Activated CD8-positive, alpha-beta T cell treated with anti-CD3 and anti-CD28 coated beads, Interleukin-2, amount 10 ng/mL, durations not matched to agents 7 days and 5 days (primary cell): ENCODE measurements around the gene BTK. TPM values are rescaled to one million over a fixed set of nuclear protein-coding genes. Genes with fewer than 3 reads are reported as not detected.
A peak's percentile ranks its signal among the peaks of the same experiment; 100 is the strongest.

Experiments used
- ATAC-seq: fragments of 150-1000 bp; cut with Tn5 transposase; one replicate; pipeline ENCODE4 v1.10.0; 2021; ENCODE audit warnings: moderate library complexity
- CTCF ChIA-PET: fragments of 350-600 bp; sonication (Branson Sonifier 250); formaldehyde crosslinking; loops from one replicate; lab custom pipeline; 2021; ENCODE audit warnings: antibody characterized with exemption; lab: Charles Lee
- POLR2A ChIA-PET: fragments of 350-600 bp; sonication (Branson Sonifier 250); formaldehyde crosslinking; loops from one replicate; lab custom pipeline; 2021; ENCODE audit warnings: antibody characterized with exemption; lab: Charles Lee
- DNase-seq: peaks from one replicate; pipeline ENCODE4 v3.0.0-alpha.2; 2020
- H3K27ac Mint-ChIP-seq: one replicate; pipeline ENCODE4 v1.8.0; 2021; ENCODE audit warnings: mild to moderate bottlenecking, mixed read lengths
- H3K27me3 Mint-ChIP-seq: one replicate; pipeline ENCODE4 v1.8.0; 2021; ENCODE audit warnings: low read depth, mixed read lengths
- H3K36me3 Mint-ChIP-seq: one replicate; pipeline ENCODE4 v1.8.0; 2021; ENCODE audit warnings: low read depth, mixed read lengths
- H3K4me1 Mint-ChIP-seq: one replicate; pipeline ENCODE4 v1.8.0; 2021; ENCODE audit warnings: low read depth, mixed read lengths
- H3K4me3 Mint-ChIP-seq: one replicate; pipeline ENCODE4 v1.8.0; 2021; ENCODE audit warnings: mild to moderate bottlenecking, mixed read lengths
- H3K9me3 Mint-ChIP-seq: one replicate; pipeline ENCODE4 v1.8.0; 2022; ENCODE audit warnings: mixed read lengths; ENCODE audit not compliant: insufficient read depth
- total RNA-seq, 2 experiments: library from RNA; stranded (reverse); gene quantifications; one replicate each; pipeline ENCODE4 v1.2.3, GENCODE V29; 2021

Gene BTK
- total RNA-seq, 2 experiments from 2014 or later = 0.23 TPM; not detected in 1

- Mint-ChIP-seq H3K27me3 (no peaks in the 10 kb centered on the region), H3K9me3 (no peaks in the 10 kb centered on the region), H3K4me3 (peak overlapping the region; percentile 55), H3K4me1 (peaks cover 35% of the 10 kb centered on the region), H3K27ac (peak overlapping the region; percentile 60), H3K36me3 (peaks cover 25% of the 10 kb centered on the region)
- POLR2A ChIA-PET = no interaction called here
- DNase-seq (no peak), ATAC-seq (no peak)
- CTCF ChIA-PET = no interaction called here
Observed at GRCh38 chrX:101410461-101410860, 24.5 kb upstream of the BTK start.

GRCh38 chrX:101409043-101409442 lies 23.1 kb upstream of the BTK start:
- peaks cover 26% of the 10 kb centered on the region for H3K36me3 Mint-ChIP-seq
- H3K4me1 Mint-ChIP-seq = peaks cover 32% of the 10 kb centered on the region
- no peak for DNase-seq
- no peak for ATAC-seq
- peak overlapping the region; percentile 91 for H3K4me3 Mint-ChIP-seq
- H3K27me3 Mint-ChIP-seq = no peaks in the 10 kb centered on the region
- H3K9me3 Mint-ChIP-seq = no peaks in the 10 kb centered on the region
- H3K27ac Mint-ChIP-seq = peak overlapping the region; percentile 66
- CTCF ChIA-PET = no interaction called here
- POLR2A ChIA-PET = no interaction called here

- Mint-ChIP-seq H3K36me3 (peaks cover 29% of the 10 kb centered on the region), H3K4me1 (peaks cover 34% of the 10 kb centered on the region), H3K9me3 (no peaks in the 10 kb centered on the region), H3K27me3 (no peaks in the 10 kb centered on the region), H3K4me3 (peak overlapping the region; percentile 91), H3K27ac (peak overlapping the region; percentile 99)
- DNase-seq = no peak
- no peak for ATAC-seq
- ChIA-PET POLR2A (no interaction called here), CTCF (no interaction called here)
Observed at GRCh38 chrX:101408532-101408841, 22.5 kb upstream of the BTK start.

- Mint-ChIP-seq H3K27me3 (no peaks in the 10 kb centered on the region), H3K4me3 (peak within 1 kb of the TSS; percentile 91), H3K9me3 (no peaks in the 10 kb centered on the region), H3K36me3 (peaks cover 27% of the 10 kb centered on the region), H3K4me1 (peaks cover 31% of the 10 kb centered on the region), H3K27ac (peak within 1 kb of the TSS; percentile 99)
- POLR2A ChIA-PET = interaction anchor here (0.6 to 1.3 kb wide), 4 partner anchors 10 to 357 kb away, joined by 3 to 7 read pairs (median 4); partner anchors contain the start of gene RPL36A
- CTCF ChIA-PET = interaction anchor here (1.0 kb wide), 1 partner anchor 17 kb away, joined by 3 read pairs; the partner anchor contains the start of gene RPL36A
- peak; percentile 93 for DNase-seq
- peak; percentile 90 for ATAC-seq
Observed at GRCh38 chrX:101407748-101408531, 21.9 kb upstream of the BTK start, which contains the start of the genes GLA and HNRNPH2. GLA (minus strand) TSS chrX:101407925; CDS start chrX:101407903, 22 bp downstream. HNRNPH2 (plus strand) TSS chrX:101408222; CDS start chrX:101411989, 3,767 bp downstream.

DNA sequence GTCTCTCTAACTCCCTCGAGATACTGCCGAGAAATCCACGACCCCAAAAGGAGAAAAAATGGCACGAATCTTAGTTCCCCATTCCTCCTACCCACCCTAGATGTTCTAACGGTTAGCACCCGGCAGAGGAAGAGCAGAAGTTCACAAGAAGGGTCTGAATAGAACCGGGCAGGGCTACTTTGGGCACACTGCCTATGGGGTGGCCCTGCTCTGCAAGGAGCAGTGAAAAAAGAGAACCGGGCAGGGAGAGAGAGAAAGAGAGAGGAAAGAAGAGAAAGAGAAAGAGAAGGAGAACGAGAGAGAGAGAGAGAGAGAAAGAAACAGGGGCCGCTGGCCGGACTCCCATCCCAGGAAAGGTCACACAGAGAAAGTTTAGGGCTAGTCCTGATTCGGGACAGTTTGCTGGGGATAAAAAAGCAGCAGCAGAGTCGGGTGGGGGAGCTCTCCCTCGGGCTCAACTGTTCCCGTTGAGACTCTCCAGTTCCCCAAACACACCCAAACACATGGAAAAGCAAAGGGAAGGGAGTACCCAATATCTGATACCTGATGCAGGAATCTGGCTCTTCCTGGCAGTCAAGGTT lies 21.3 kb upstream of the BTK start:
- peak overlapping the region; percentile 99 for H3K27ac Mint-ChIP-seq

GRCh38 chrX:101399825-101400224 lies 13.8 kb upstream of the BTK start:
- DNase-seq (no peak), ATAC-seq (no peak)
- H3K27ac Mint-ChIP-seq = no peak overlapping the region
- H3K4me3 Mint-ChIP-seq = no peak overlapping the region
- H3K27me3 Mint-ChIP-seq = no peaks in the 10 kb centered on the region
- H3K9me3 Mint-ChIP-seq = no peaks in the 10 kb centered on the region
- H3K4me1 Mint-ChIP-seq = peaks cover 6% of the 10 kb centered on the region
- POLR2A ChIA-PET = interaction anchor here (2.1 kb wide), 1 partner anchor 9 kb away, joined by 6 read pairs; the partner anchor contains the start of gene RPL36A
- CTCF ChIA-PET = no interaction called here
- H3K36me3 Mint-ChIP-seq = peaks cover 34% of the 10 kb centered on the region

More for the DNA sequence above, 21.3 kb upstream of the BTK start:
- Mint-ChIP-seq H3K27me3 (no peaks in the 10 kb centered on the region), H3K4me3 (peak overlapping the region; percentile 91), H3K4me1 (peaks cover 25% of the 10 kb centered on the region), H3K36me3 (peaks cover 24% of the 10 kb centered on the region), H3K9me3 (no peaks in the 10 kb centered on the region)
- ChIA-PET POLR2A (interaction anchor here (0.6 to 1.3 kb wide), 4 partner anchors 9 to 357 kb away, joined by 3 to 7 read pairs (median 4); partner anchors contain the start of gene RPL36A), CTCF (interaction anchor here (1.0 kb wide), 1 partner anchor 16 kb away, joined by 3 read pairs; the partner anchor contains the start of gene RPL36A)
- no peak for DNase-seq
- ATAC-seq = peak; percentile 0

DNA sequence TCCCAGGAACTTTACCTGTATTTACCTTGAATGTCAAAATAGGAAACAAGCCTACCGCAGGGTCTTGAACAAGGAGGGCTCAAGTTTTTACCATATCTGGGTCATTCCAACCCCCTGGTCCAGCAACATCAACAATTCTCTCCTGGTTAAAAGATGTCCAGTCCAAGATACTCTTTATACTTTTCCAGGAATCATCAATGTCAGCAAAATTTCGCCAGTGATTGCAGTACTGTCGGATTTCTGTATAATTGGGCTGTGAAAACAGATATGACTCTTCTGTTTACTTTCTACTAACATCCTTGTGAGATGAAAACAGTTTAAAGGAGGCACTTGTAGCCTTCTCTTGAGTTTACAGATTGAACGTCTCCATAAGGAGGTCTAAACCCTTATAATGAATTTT lies 12.7 kb upstream of the BTK start:
- POLR2A ChIA-PET = no interaction called here
- H3K4me3 Mint-ChIP-seq = no peak overlapping the region
- DNase-seq = no peak
- H3K9me3 Mint-ChIP-seq = no peaks in the 10 kb centered on the region
- H3K36me3 Mint-ChIP-seq = peaks cover 31% of the 10 kb centered on the region
- CTCF ChIA-PET = no interaction called here
- H3K4me1 Mint-ChIP-seq = peaks cover 4% of the 10 kb centered on the region
- H3K27ac Mint-ChIP-seq = no peak overlapping the region
- no peak for ATAC-seq
- no peaks in the 10 kb centered on the region for H3K27me3 Mint-ChIP-seq

DNA sequence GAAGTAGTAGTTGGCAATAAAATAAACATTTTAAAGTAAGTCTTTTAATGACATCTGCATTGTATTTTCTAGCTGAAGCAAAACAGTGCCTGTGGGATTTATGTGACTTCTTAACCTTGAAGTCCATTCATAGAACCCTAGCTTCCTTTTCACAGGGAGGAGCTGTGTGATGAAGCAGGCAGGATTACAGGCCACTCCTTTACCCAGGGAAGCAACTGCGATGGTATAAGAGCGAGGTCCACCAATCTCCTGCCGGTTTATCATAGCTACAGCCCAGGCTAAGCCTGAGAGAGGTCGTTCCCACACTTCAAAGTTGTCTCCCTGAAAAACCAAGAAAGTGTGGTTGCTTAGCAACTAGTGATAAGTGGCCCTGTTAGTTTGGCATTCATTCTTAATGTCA lies 11.8 kb upstream of the BTK start:
- ChIA-PET CTCF (no interaction called here), POLR2A (interaction anchor here (0.8 kb wide), 1 partner anchor 10 kb away, joined by 4 read pairs; the partner anchor contains the start of genes GLA and HNRNPH2)
- DNase-seq = no peak

DNA sequence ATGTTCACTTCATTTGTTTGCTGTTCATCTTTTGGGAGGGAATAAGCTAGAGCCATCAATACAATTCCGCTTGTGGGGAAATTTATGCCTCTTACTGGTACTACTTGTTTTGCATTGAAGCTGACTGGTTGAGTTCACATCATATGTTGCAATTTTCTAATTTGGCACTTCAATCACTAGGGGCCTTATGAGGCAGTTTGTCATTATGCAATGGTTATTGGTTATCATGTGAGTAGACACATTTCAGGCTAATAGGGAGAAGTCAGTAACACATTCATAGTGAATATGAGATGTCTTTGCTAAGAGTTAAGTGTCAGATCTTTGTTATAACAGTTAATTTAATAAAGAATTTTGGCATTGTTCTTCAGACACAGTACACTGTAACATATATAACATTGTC lies 9.8 kb upstream of the BTK start:
- no peak for DNase-seq
- H3K9me3 Mint-ChIP-seq = no peaks in the 10 kb centered on the region
- no peaks in the 10 kb centered on the region for H3K27me3 Mint-ChIP-seq
- no peak overlapping the region for H3K27ac Mint-ChIP-seq
- CTCF ChIA-PET = no interaction called here
- ATAC-seq = no peak
- peaks cover 49% of the 10 kb centered on the region for H3K36me3 Mint-ChIP-seq
- no peak overlapping the region for H3K4me3 Mint-ChIP-seq
- POLR2A ChIA-PET = no interaction called here
- H3K4me1 Mint-ChIP-seq = peaks cover 16% of the 10 kb centered on the region

More for the DNA sequence above, 11.8 kb upstream of the BTK start:
- H3K4me3 Mint-ChIP-seq = no peak overlapping the region
- H3K27ac Mint-ChIP-seq = no peak overlapping the region
- H3K27me3 Mint-ChIP-seq = no peaks in the 10 kb centered on the region
- no peak for ATAC-seq
- peaks cover 11% of the 10 kb centered on the region for H3K4me1 Mint-ChIP-seq
- no peaks in the 10 kb centered on the region for H3K9me3 Mint-ChIP-seq
- H3K36me3 Mint-ChIP-seq = peaks cover 36% of the 10 kb centered on the region

- Mint-ChIP-seq H3K9me3 (no peaks in the 10 kb centered on the region), H3K4me3 (no peak overlapping the region), H3K36me3 (peaks cover 38% of the 10 kb centered on the region), H3K4me1 (peaks cover 20% of the 10 kb centered on the region), H3K27ac (peak overlapping the region; percentile 30), H3K27me3 (no peaks in the 10 kb centered on the region)
- ChIA-PET CTCF (no interaction called here), POLR2A (no interaction called here)
- no peak for ATAC-seq
- no peak for DNase-seq
Observed at GRCh38 chrX:101394372-101394771, 8.4 kb upstream of the BTK start.

DNA sequence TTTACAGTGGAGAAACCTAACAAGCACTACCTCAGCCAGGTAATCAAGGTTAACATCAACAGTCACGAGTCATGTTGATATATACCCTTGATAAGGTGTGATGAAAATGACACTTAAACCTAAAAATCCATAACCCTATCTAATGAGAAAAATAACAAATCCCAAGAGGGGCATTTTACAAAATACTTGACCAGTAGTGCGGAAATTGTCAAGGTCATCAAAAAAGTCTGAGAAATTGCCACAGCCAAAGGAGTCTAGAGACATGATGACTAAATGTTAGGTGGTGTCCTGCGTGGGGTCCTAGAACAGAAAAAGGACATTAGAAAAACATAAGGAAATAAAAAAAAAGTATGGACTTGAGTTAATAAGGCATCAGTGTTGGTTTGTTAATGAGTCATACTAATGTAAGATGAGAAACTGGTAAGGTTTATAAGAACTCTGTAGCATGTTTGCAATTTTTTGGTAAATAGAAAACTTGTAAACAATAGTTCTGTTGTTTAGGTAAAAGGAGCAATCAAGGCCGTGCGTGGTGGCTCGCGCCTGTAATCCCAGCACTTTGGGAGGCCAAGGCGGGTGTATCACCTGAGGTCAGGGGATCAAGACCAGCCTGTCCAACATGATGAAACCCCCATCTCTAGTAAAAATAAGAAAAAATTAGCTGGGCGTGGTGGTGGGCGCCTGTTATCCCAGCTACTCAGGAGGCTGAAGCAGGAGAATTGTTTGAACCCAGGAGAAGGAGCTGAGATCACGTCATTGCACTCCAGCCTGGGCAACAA lies 7.7 kb upstream of the BTK start:
- DNase-seq (no peak), ATAC-seq (no peak)
- H3K4me1 Mint-ChIP-seq = peaks cover 20% of the 10 kb centered on the region
- peaks cover 33% of the 10 kb centered on the region for H3K36me3 Mint-ChIP-seq
- H3K27ac Mint-ChIP-seq = peak overlapping the region; percentile 64
- no peaks in the 10 kb centered on the region for H3K9me3 Mint-ChIP-seq
- no peaks in the 10 kb centered on the region for H3K27me3 Mint-ChIP-seq
- ChIA-PET POLR2A (no interaction called here), CTCF (no interaction called here)
- peak overlapping the region; percentile 36 for H3K4me3 Mint-ChIP-seq
